Breast epithelium (tissue), 3 donors: ENCODE data around the gene GASK1B.

Source experiments
- CTCF ChIP-seq, 3 donors: fragments of 450-650 bp; IDR thresholded peaks; one replicate each; pipeline ENCODE4 v1.5.1; 2016 to 2017; ENCODE audit warnings: antibody characterized with exemption in 3 of 3, mild to moderate bottlenecking in 3 of 3, moderate library complexity in 3 of 3
- POLR2A ChIP-seq: fragments of 450-650 bp; IDR thresholded peaks from one replicate; pipeline ENCODE4 v1.6.1; 2016; ENCODE audit warnings: antibody characterized with exemption, mild to moderate bottlenecking, moderate library complexity
- POLR2AphosphoS5 ChIP-seq, 3 donors: sonication (generic); formaldehyde crosslinking; IDR thresholded peaks; one replicate each; pipeline ENCODE4 v1.6.1; 2017; ENCODE audit warnings: antibody characterized with exemption in 3 of 3

- TF ChIP-seq CTCF (IDR thresholded peaks at IDR 0.05) (no peak), POLR2AphosphoS5 (IDR thresholded peaks at IDR 0.05) (peak in 1 of 3 donors; percentile 18), POLR2A (no peak)
These were observed 9.1 kb upstream of the GASK1B start for GRCh38 chr4:158181906-158182305.
